Loucy (cell line): ENCODE measurements around the gene RHCG.

Experiments
- H2AFZ ChIP-seq: fragments of 200-600 bp; sonication (generic); 2 replicates; pipeline ENCODE4 v1.6.0; 2016; ENCODE audit warnings: antibody characterized with exemption, mild to moderate bottlenecking, low read length, moderate library complexity
- H3F3A ChIP-seq: fragments of 200-600 bp; 2 replicates; pipeline ENCODE4 v1.6.0; 2016; ENCODE audit warnings: antibody characterized with exemption, low read depth, mild to moderate bottlenecking
- H3K27me3 ChIP-seq: fragments of 200-600 bp; sonication (generic); 2 replicates; pipeline ENCODE4 v1.6.1; 2014; ENCODE audit warnings: low read length, mild to moderate bottlenecking; ENCODE audit not compliant: insufficient read depth, poor library complexity, severe bottlenecking
- H3K36me3 ChIP-seq: fragments of 200-600 bp; sonication (generic); 2 replicates; pipeline ENCODE4 v1.6.1; 2016; ENCODE audit warnings: low read length; ENCODE audit not compliant: insufficient read depth
- H3K4me1 ChIP-seq: fragments of 200-600 bp; sonication (generic); 2 replicates; pipeline ENCODE4 v1.5.1; 2014; ENCODE audit warnings: low read length, mild to moderate bottlenecking; ENCODE audit not compliant: insufficient read depth, poor library complexity, severe bottlenecking
- H3K4me2 ChIP-seq: fragments of 200-600 bp; sonication (generic); 2 replicates; pipeline ENCODE4 v1.6.0; 2014; ENCODE audit warnings: antibody characterized with exemption, low read length, low read depth, mild to moderate bottlenecking; ENCODE audit not compliant: poor library complexity, severe bottlenecking
- H3K4me3 ChIP-seq: fragments of 200-600 bp; sonication (generic); 2 replicates; pipeline ENCODE4 v1.5.1; 2014; ENCODE audit warnings: low read length, mild to moderate bottlenecking, mixed read lengths; ENCODE audit not compliant: poor library complexity, severe bottlenecking
- H3K79me2 ChIP-seq: fragments of 200-600 bp; sonication (generic); 2 replicates; pipeline ENCODE4 v1.6.1; 2014; ENCODE audit warnings: low read length; ENCODE audit not compliant: insufficient read depth
- H3K9ac ChIP-seq: fragments of 200-600 bp; sonication (generic); 2 replicates; pipeline ENCODE4 v1.6.0; 2014; ENCODE audit warnings: mild to moderate bottlenecking, low read depth, low read length, moderate library complexity; ENCODE audit not compliant: poor library complexity, severe bottlenecking
- H3K9me2 ChIP-seq: fragments of 200-600 bp; sonication (generic); replicated peaks from 2 replicates; pipeline ENCODE4 v1.6.1; 2016; ENCODE audit warnings: low read depth, low read length, mixed read lengths
- H3K9me3 ChIP-seq: fragments of 200-600 bp; sonication (generic); 2 replicates; pipeline ENCODE4 v1.6.1; 2014; ENCODE audit warnings: mild to moderate bottlenecking, antibody characterized with exemption, low read length, low read depth; ENCODE audit not compliant: insufficient read depth
- H4K20me1 ChIP-seq: fragments of 200-600 bp; sonication (generic); 2 replicates; pipeline ENCODE4 v1.6.0; 2014; ENCODE audit warnings: antibody characterized with exemption, low read length, mild to moderate bottlenecking; ENCODE audit not compliant: insufficient read depth, poor library complexity, severe bottlenecking
- CTCF ChIP-seq: fragments of 200-600 bp; sonication (generic); conservative IDR thresholded peaks from 2 replicates; pipeline ENCODE4 v1.5.1; 2014; ENCODE audit warnings: mild to moderate bottlenecking, antibody characterized with exemption, low read length
- EZH2phosphoT487 ChIP-seq: fragments of 200-600 bp; IDR thresholded peaks from 2 replicates; pipeline ENCODE4 v1.6.1; 2018; ENCODE audit warnings: antibody characterized with exemption, mild to moderate bottlenecking, moderate library complexity, borderline replicate concordance

The RHCG gene

GRCh38 chr15:89439764-89440163 is 56.6 kb downstream of the RHCG start:
- no peaks in the 10 kb centered on the region for H3K9me2 ChIP-seq
- H3K4me1 ChIP-seq = no peaks in the 10 kb centered on the region
- no peaks in the 10 kb centered on the region for H3K27me3 ChIP-seq
- H3K9me3 ChIP-seq = no peaks in the 10 kb centered on the region
- no peak overlapping the region for H3K4me2 ChIP-seq
- no peaks in the 10 kb centered on the region for H3K79me2 ChIP-seq
- no peaks in the 10 kb centered on the region for H3K36me3 ChIP-seq
- H2AFZ ChIP-seq = no peak overlapping the region
- H4K20me1 ChIP-seq = no peaks in the 10 kb centered on the region
- no peaks in the 10 kb centered on the region for H3F3A ChIP-seq
- no peak overlapping the region for H3K4me3 ChIP-seq
- H3K9ac ChIP-seq = no peak overlapping the region
- TF ChIP-seq EZH2phosphoT487 (no peak), CTCF (no peak)

GRCh38 chr15:89436560-89437311 is 59.6 kb downstream of the RHCG start:
- Histone ChIP-seq H3K9ac (no peak overlapping the region), H3K4me2 (no peak overlapping the region), H4K20me1 (no peaks in the 10 kb centered on the region), H3K9me2 (no peaks in the 10 kb centered on the region), H3F3A (no peaks in the 10 kb centered on the region), H3K79me2 (no peaks in the 10 kb centered on the region), H2AFZ (no peak overlapping the region), H3K9me3 (no peaks in the 10 kb centered on the region), H3K36me3 (no peaks in the 10 kb centered on the region), H3K4me1 (no peaks in the 10 kb centered on the region), H3K27me3 (no peaks in the 10 kb centered on the region), H3K4me3 (no peak overlapping the region)
- TF ChIP-seq EZH2phosphoT487 (no peak), CTCF (no peak)

GRCh38 chr15:89435362-89435761 is 61.0 kb downstream of the RHCG start:
- H3K4me2 ChIP-seq = no peak overlapping the region
- H3F3A ChIP-seq = no peaks in the 10 kb centered on the region
- no peak overlapping the region for H3K9ac ChIP-seq
- no peaks in the 10 kb centered on the region for H3K9me3 ChIP-seq
- no peak overlapping the region for H3K4me3 ChIP-seq
- no peaks in the 10 kb centered on the region for H4K20me1 ChIP-seq
- H3K9me2 ChIP-seq = no peaks in the 10 kb centered on the region
- no peaks in the 10 kb centered on the region for H3K4me1 ChIP-seq
- no peaks in the 10 kb centered on the region for H3K36me3 ChIP-seq
- H3K79me2 ChIP-seq = no peaks in the 10 kb centered on the region
- no peaks in the 10 kb centered on the region for H3K27me3 ChIP-seq
- no peak overlapping the region for H2AFZ ChIP-seq
- TF ChIP-seq CTCF (no peak), EZH2phosphoT487 (no peak)
